WTC11 (cell line): ENCODE measurements around the gene CAMK2B. TPM values are rescaled to one million over a fixed set of nuclear protein-coding genes. Genes with fewer than 3 reads are reported as not detected.

Experiments used
- ATAC-seq: fragments of 200-7000 bp; cut with Tn5 transposase; 2 replicates; pipeline ENCODE4 v1.10.0; 2021; ENCODE audit warnings: mild to moderate bottlenecking, moderate library complexity
- CTCF ChIA-PET: fragments of 300-600 bp; sonication (Branson Sonifier 250); formaldehyde crosslinking; loops from one replicate; lab custom pipeline; 2021; ENCODE audit warnings: antibody characterized with exemption; lab: Charles Lee
- POLR2A ChIA-PET: fragments of 350-600 bp; sonication (Branson Sonifier 250); formaldehyde crosslinking; loops from one replicate; lab custom pipeline; 2021; ENCODE audit warnings: antibody characterized with exemption; lab: Charles Lee
- DNase-seq: peaks from one replicate; pipeline ENCODE4 v3.0.0; 2021; ENCODE audit warnings: low spot score
- H3K27ac Mint-ChIP-seq: 2 replicates; pipeline ENCODE4 v1.8.0; 2021; ENCODE audit warnings: mixed read lengths
- H3K27me3 Mint-ChIP-seq: 2 replicates; pipeline ENCODE4 v1.8.0; 2021; ENCODE audit warnings: low read depth, mild to moderate bottlenecking, moderate library complexity, mixed read lengths
- H3K36me3 Mint-ChIP-seq: 2 replicates; pipeline ENCODE4 v1.8.0; 2021; ENCODE audit warnings: mixed read lengths
- H3K4me1 Mint-ChIP-seq: 2 replicates; pipeline ENCODE4 v1.8.0; 2022; ENCODE audit warnings: mixed read lengths
- H3K4me3 Mint-ChIP-seq: 2 replicates; pipeline ENCODE4 v1.8.0; 2021; ENCODE audit warnings: mild to moderate bottlenecking, moderate library complexity, mixed read lengths
- H3K9me3 Mint-ChIP-seq: 2 replicates; pipeline ENCODE4 v1.8.0; 2021; ENCODE audit warnings: mixed read lengths
- AR ChIP-seq: fragments of 250-450 bp; sonication (Bioruptor Pico); IDR thresholded peaks from 2 replicates; pipeline ENCODE4 v1.9.0; 2021; ENCODE audit warnings: mild to moderate bottlenecking
- CDX4 ChIP-seq: fragments of 250-450 bp; sonication (Bioruptor Pico); IDR thresholded peaks from 2 replicates; pipeline ENCODE4 v1.9.0; 2021; ENCODE audit warnings: moderate library complexity, mild to moderate bottlenecking, inconsistent platforms, borderline replicate concordance
- CREB1 ChIP-seq: sonication (generic); formaldehyde crosslinking; IDR thresholded peaks from 2 replicates; pipeline ENCODE4 v1.8.0; 2023; ENCODE audit warnings: mild to moderate bottlenecking, missing genetic modification reagents
- E2F5 ChIP-seq: sonication (generic); formaldehyde crosslinking; IDR thresholded peaks from 2 replicates; pipeline ENCODE4 v1.8.1; 2022; ENCODE audit warnings: mild to moderate bottlenecking, moderate library complexity, missing genetic modification reagents
- GABPB1 ChIP-seq: sonication (generic); formaldehyde crosslinking; IDR thresholded peaks from 2 replicates; pipeline ENCODE4 v1.8.1; 2023; ENCODE audit warnings: mild to moderate bottlenecking, missing genetic modification reagents
- GRHL2 ChIP-seq: fragments of 250-450 bp; sonication (Bioruptor Pico); IDR thresholded peaks from 2 replicates; pipeline ENCODE4 v1.8.0; 2022; ENCODE audit warnings: mild to moderate bottlenecking, moderate library complexity; ENCODE audit not compliant: insufficient replicate concordance, severe bottlenecking
- JUN ChIP-seq: sonication (generic); formaldehyde crosslinking; IDR thresholded peaks from 2 replicates; pipeline ENCODE4 v1.8.0; 2023; ENCODE audit warnings: mild to moderate bottlenecking, missing genetic modification reagents
- MLX ChIP-seq: sonication (generic); formaldehyde crosslinking; IDR thresholded peaks from 2 replicates; pipeline ENCODE4 v1.8.1; 2023; ENCODE audit warnings: mild to moderate bottlenecking, missing genetic modification reagents, moderate library complexity
- PRDM15 ChIP-seq: sonication (generic); formaldehyde crosslinking; IDR thresholded peaks from 2 replicates; pipeline ENCODE4 v1.8.0; 2022; ENCODE audit warnings: missing genetic modification reagents
- RELA ChIP-seq: sonication (generic); formaldehyde crosslinking; IDR thresholded peaks from 2 replicates; pipeline ENCODE4 v1.8.1; 2022; ENCODE audit warnings: missing genetic modification reagents, mild to moderate bottlenecking, borderline replicate concordance
- SP1 ChIP-seq: sonication (generic); formaldehyde crosslinking; conservative IDR thresholded peaks from 2 replicates; pipeline ENCODE4 v1.8.1; 2022; ENCODE audit warnings: missing genetic modification reagents
- TEAD4 ChIP-seq: sonication (generic); formaldehyde crosslinking; IDR thresholded peaks from 2 replicates; pipeline ENCODE4 v1.8.0; 2022; ENCODE audit warnings: mild to moderate bottlenecking, missing genetic modification reagents
- USF2 ChIP-seq: sonication (generic); formaldehyde crosslinking; IDR thresholded peaks from 2 replicates; pipeline ENCODE4 v1.8.1; 2023; ENCODE audit warnings: mild to moderate bottlenecking, missing genetic modification reagents, moderate library complexity
- ZBTB43 ChIP-seq: sonication (generic); formaldehyde crosslinking; IDR thresholded peaks from 2 replicates; pipeline ENCODE4 v1.8.1; 2023; ENCODE audit warnings: mild to moderate bottlenecking, missing genetic modification reagents
- ZNF121 ChIP-seq: sonication (generic); formaldehyde crosslinking; IDR thresholded peaks from 2 replicates; pipeline ENCODE4 v1.8.0; 2023; ENCODE audit warnings: missing genetic modification reagents
- ZNF423 ChIP-seq: fragments of 250-450 bp; sonication (Bioruptor Pico); IDR thresholded peaks from 2 replicates; pipeline ENCODE4 v2.1.2; 2022; ENCODE audit warnings: mild to moderate bottlenecking, moderate library complexity
- ZNF512 ChIP-seq: sonication (generic); formaldehyde crosslinking; IDR thresholded peaks from 2 replicates; pipeline ENCODE4 v1.8.1; 2022; ENCODE audit warnings: missing genetic modification reagents, borderline replicate concordance
- ZNF671 ChIP-seq: fragments of 250-450 bp; sonication (Bioruptor Pico); IDR thresholded peaks from 2 replicates; pipeline ENCODE4 v1.8.0; 2021; ENCODE audit warnings: mild to moderate bottlenecking
- total RNA-seq: library from RNA; stranded (reverse); gene quantifications from 3 replicates; pipeline ENCODE4 v1.2.3, GENCODE V29; 2021

The CAMK2B gene
- total RNA-seq, 1 experiment from 2014 or later: 0.44 TPM

GRCh38 chr7:44294325-44295069, 30.9 kb downstream of the CAMK2B start:
- peaks cover 6% of the 10 kb centered on the region; the same call in 1 of the 2 replicates for H3K27me3 Mint-ChIP-seq
- no peak for ATAC-seq
- H3K36me3 Mint-ChIP-seq: no peaks in the 10 kb centered on the region
- DNase-seq: no peak
- no peak overlapping the region for H3K27ac Mint-ChIP-seq
- H3K4me3 Mint-ChIP-seq: no peak overlapping the region
- TF ChIP-seq ZNF671 (CRISPR knock-in tag) (no peak), TEAD4 (no peak), JUN (CRISPR knock-in tag) (no peak), CREB1 (CRISPR knock-in tag) (no peak), GABPB1 (CRISPR knock-in tag) (no peak), SP1 (CRISPR knock-in tag) (no peak), CDX4 (no peak), RELA (CRISPR knock-in tag) (no peak), ZBTB43 (CRISPR knock-in tag) (no peak), ZNF512 (no peak), GRHL2 (no peak), ZNF423 (CRISPR knock-in tag) (no peak), ZNF121 (CRISPR knock-in tag) (no peak), E2F5 (CRISPR knock-in tag) (no peak), PRDM15 (CRISPR knock-in tag) (no peak), MLX (no peak), AR (CRISPR knock-in tag) (no peak), USF2 (no peak)
- POLR2A ChIA-PET: no interaction called here
- CTCF ChIA-PET: no interaction called here
- H3K4me1 Mint-ChIP-seq: peaks cover 4% of the 10 kb centered on the region; the same call in 1 of the 2 replicates
- H3K9me3 Mint-ChIP-seq: no peaks in the 10 kb centered on the region
